Measurements from ENCODE around the gene VAMP7. TPM values are rescaled to one million over a fixed set of nuclear protein-coding genes. Genes with fewer than 3 reads are reported as not detected.

VAMP7 gene
- total and polyA plus RNA-seq, 4 donors, result 22.7 to 38.4 (median 32.8) TPM

DNA sequence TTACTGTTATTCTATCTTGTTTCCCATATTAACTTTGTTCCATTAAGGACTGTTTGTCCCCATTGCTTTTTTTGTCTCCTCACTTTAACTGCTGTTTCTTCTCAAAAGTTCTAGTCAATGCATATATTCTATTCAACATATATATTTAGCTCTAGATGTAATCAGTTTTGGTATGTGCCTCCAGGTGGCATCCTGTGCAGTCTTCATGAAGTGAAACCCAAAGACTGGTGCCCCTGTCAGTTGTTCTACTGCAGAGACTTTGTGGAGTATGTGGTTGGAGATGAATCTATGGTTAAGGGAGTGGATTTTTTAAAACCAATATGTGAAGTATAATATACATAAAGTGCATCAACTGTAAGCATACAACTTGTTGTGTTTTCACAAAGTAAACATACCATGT lies 57.0 kb downstream of the VAMP7 start:
- no peak overlapping the region for H3K4me3 ChIP-seq
- peaks cover 0 to 5% (median under 1%) of the 10 kb centered on the region in 4 donors for H3K36me3 ChIP-seq (ENCODE audit: control insufficient read depth in 4 of 4, insufficient read depth in 4 of 4, low read length in 4 of 4)
- H3K9ac ChIP-seq (ENCODE audit: insufficient read depth in 1 of 2, low read length in 2 of 2), result no peak overlapping the region
- TF ChIP-seq, protein P1, sequence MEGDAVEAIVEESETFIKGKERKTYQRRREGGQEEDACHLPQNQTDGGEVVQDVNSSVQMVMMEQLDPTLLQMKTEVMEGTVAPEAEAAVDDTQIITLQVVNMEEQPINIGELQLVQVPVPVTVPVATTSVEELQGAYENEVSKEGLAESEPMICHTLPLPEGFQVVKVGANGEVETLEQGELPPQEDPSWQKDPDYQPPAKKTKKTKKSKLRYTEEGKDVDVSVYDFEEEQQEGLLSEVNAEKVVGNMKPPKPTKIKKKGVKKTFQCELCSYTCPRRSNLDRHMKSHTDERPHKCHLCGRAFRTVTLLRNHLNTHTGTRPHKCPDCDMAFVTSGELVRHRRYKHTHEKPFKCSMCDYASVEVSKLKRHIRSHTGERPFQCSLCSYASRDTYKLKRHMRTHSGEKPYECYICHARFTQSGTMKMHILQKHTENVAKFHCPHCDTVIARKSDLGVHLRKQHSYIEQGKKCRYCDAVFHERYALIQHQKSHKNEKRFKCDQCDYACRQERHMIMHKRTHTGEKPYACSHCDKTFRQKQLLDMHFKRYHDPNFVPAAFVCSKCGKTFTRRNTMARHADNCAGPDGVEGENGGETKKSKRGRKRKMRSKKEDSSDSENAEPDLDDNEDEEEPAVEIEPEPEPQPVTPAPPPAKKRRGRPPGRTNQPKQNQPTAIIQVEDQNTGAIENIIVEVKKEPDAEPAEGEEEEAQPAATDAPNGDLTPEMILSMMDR (IDR thresholded peaks at IDR 0.05; ENCODE audit: control extremely low read depth, extremely low read depth), result no peak
- DNase-seq (no peak), ATAC-seq (ENCODE audit: insufficient read depth, low FRiP score) (no peak)
- H3K4me1 ChIP-seq (ENCODE audit: control insufficient read depth in 5 of 5, insufficient read depth in 5 of 5, low read length in 5 of 5), result no peaks in the 10 kb centered on the region
- no peaks in the 10 kb centered on the region for H3K27me3 ChIP-seq (ENCODE audit: control insufficient read depth in 3 of 3, insufficient read depth in 3 of 3, low read length in 2 of 3)
- peaks cover 0 to 2% (median 0%) of the 10 kb centered on the region in 4 donors for H3K9me3 ChIP-seq (ENCODE audit: control insufficient read depth in 4 of 4, insufficient read depth in 3 of 4, low read length in 3 of 4)
- H3K27ac ChIP-seq (ENCODE audit: low read depth in 1 of 2, low read length in 1 of 2), result no peak overlapping the region

GRCh38 chrX:155949098-155949497 lies 68.0 kb downstream of the VAMP7 start:
- H3K27me3 ChIP-seq (ENCODE audit: control insufficient read depth in 3 of 3, insufficient read depth in 3 of 3, low read length in 2 of 3), result no peaks in the 10 kb centered on the region
- no peak overlapping the region for H3K27ac ChIP-seq (ENCODE audit: low read depth in 1 of 2, low read length in 1 of 2)
- no peak for ATAC-seq (ENCODE audit: insufficient read depth, low FRiP score)
- WGBS, 2 donors, result 55 to 69% methylated on average over 2 of the region's 2 CpGs
- TF ChIP-seq, protein P1 (IDR thresholded peaks at IDR 0.05; ENCODE audit: control extremely low read depth, extremely low read depth), result no peak
- no peaks in the 10 kb centered on the region for H3K36me3 ChIP-seq (ENCODE audit: control insufficient read depth in 4 of 4, insufficient read depth in 4 of 4, low read length in 4 of 4)
- DNase-seq, result no peak
- H3K4me1 ChIP-seq (ENCODE audit: control insufficient read depth in 5 of 5, insufficient read depth in 5 of 5, low read length in 5 of 5), result no peaks in the 10 kb centered on the region
- H3K4me3 ChIP-seq, result no peak overlapping the region
- H3K9me3 ChIP-seq (ENCODE audit: control insufficient read depth in 4 of 4, insufficient read depth in 3 of 4, low read length in 3 of 4), result peaks cover 0 to 11% (median under 1%) of the 10 kb centered on the region in 4 donors
- no peak overlapping the region for H3K9ac ChIP-seq (ENCODE audit: insufficient read depth in 1 of 2, low read length in 2 of 2)

DNA sequence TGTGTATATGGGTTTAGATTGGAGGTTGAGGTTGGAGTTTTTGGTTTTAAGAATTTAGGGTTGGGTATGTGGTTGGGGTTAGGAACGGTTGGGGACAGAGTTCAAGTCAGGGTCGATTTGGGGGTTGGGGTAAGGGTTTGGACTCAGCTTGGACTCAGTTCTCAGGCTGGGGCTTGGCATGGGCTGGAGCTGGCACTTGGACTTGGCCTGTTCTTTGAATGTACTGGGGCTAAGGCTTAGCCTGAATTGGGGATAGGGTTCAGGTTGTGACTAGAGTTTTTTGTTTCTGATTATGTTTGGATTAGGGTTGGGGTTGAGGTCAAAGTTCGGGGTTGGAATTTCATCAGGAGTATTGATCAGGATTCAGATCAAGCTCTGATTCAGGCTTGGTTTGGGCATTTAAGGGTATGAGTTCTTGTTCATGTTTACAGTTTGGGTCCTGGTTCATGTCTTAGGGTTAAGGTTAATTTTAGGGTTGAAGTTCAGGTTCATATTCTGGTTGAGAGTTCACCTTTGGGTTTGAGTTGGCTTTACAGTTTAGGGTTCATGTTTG lies 70.2 kb downstream of the VAMP7 start:
- 74 to 75% methylated on average over 3 of the region's 3 CpGs for WGBS, 2 donors
- H3K36me3 ChIP-seq (ENCODE audit: control insufficient read depth in 4 of 4, insufficient read depth in 4 of 4, low read length in 4 of 4), result no peaks in the 10 kb centered on the region
- H3K27me3 ChIP-seq (ENCODE audit: control insufficient read depth in 3 of 3, insufficient read depth in 3 of 3, low read length in 2 of 3), result no peaks in the 10 kb centered on the region
- no peak overlapping the region for H3K9ac ChIP-seq (ENCODE audit: insufficient read depth in 1 of 2, low read length in 2 of 2)
- ATAC-seq (ENCODE audit: insufficient read depth, low FRiP score) (no peak), DNase-seq (no peak)
- H3K27ac ChIP-seq (ENCODE audit: low read depth in 1 of 2, low read length in 1 of 2), result no peak overlapping the region
- H3K4me1 ChIP-seq (ENCODE audit: control insufficient read depth in 5 of 5, insufficient read depth in 5 of 5, low read length in 5 of 5), result no peaks in the 10 kb centered on the region
- H3K4me3 ChIP-seq, result no peak overlapping the region
- TF ChIP-seq, protein P1 (IDR thresholded peaks at IDR 0.05; ENCODE audit: control extremely low read depth, extremely low read depth), result no peak
- peaks cover 0 to 14% (median 1%) of the 10 kb centered on the region in 4 donors for H3K9me3 ChIP-seq (ENCODE audit: control insufficient read depth in 4 of 4, insufficient read depth in 3 of 4, low read length in 3 of 4)

- TF ChIP-seq, protein P1 (IDR thresholded peaks at IDR 0.05; ENCODE audit: control extremely low read depth, extremely low read depth), result no peak
- H3K4me3 ChIP-seq, result no peak overlapping the region
- H3K9me3 ChIP-seq (ENCODE audit: control insufficient read depth in 4 of 4, insufficient read depth in 3 of 4, low read length in 3 of 4), result peaks cover 0 to 14% (median 1%) of the 10 kb centered on the region in 4 donors
- ATAC-seq (ENCODE audit: insufficient read depth, low FRiP score), result no peak
- no peak overlapping the region for H3K9ac ChIP-seq (ENCODE audit: insufficient read depth in 1 of 2, low read length in 2 of 2)
- DNase-seq, result no peak
- H3K27me3 ChIP-seq (ENCODE audit: control insufficient read depth in 3 of 3, insufficient read depth in 3 of 3, low read length in 2 of 3), result no peaks in the 10 kb centered on the region
- WGBS, 2 donors, result 78 to 79% methylated on average over 3 of the region's 3 CpGs
- H3K4me1 ChIP-seq (ENCODE audit: control insufficient read depth in 5 of 5, insufficient read depth in 5 of 5, low read length in 5 of 5), result no peaks in the 10 kb centered on the region
- no peaks in the 10 kb centered on the region for H3K36me3 ChIP-seq (ENCODE audit: control insufficient read depth in 4 of 4, insufficient read depth in 4 of 4, low read length in 4 of 4)
- no peak overlapping the region for H3K27ac ChIP-seq (ENCODE audit: low read depth in 1 of 2, low read length in 1 of 2)
These were observed 71.9 kb downstream of the VAMP7 start for GRCh38 chrX:155953055-155953454.
